ENCODE data around the gene RAB15. TPM values are rescaled to one million over a fixed set of nuclear protein-coding genes. Genes with fewer than 3 reads are reported as not detected.

RAB15 gene
- total RNA-seq, 1 experiment from 2014 or later, result 3.3 TPM

DNA sequence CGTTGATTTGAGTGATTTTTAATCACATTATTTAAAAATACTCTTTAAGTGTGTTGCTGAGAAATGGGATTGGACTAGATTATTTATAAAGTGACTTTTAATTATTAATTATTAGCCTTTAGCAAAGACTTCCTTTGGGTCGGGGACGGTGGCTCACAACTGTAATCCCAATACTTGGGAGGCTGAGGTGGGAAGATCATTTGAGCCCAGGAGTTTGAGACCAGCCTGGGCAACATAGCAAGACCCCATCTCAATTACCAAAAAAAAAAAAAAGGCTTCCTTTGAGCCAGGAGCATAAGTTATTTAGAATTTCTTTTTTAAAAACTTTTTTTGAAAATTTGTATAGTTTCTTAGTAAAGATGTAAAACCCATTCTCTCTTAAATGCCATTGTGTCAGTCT is 49.1 kb downstream of the RAB15 start:
- BruUV-seq (replicated peaks), result no TSS peak
- POLR2A ChIA-PET, result interaction anchor here (1.4 kb wide), 1 partner anchor 8 kb away, joined by 5 read pairs; the partner anchor contains the start of gene CHURC1
- intact Hi-C loops (cut with micrococcal nuclease), result no loop called here

More for the DNA sequence above, 49.1 kb downstream of the RAB15 start:
- Histone ChIP-seq H3K9me3 (ENCODE audit: control insufficient read depth in 1 of 2, insufficient read depth in 1 of 2, low read depth in 1 of 2, low read length in 2 of 2) (no peaks in the 10 kb centered on the region), H3K36me3 (ENCODE audit: control insufficient read depth in 1 of 2, insufficient read depth in 2 of 2, low read length in 2 of 2) (peaks cover 3 to 37% of the 10 kb centered on the region in 2 experiments; a peak in 3 of 4 replicates), H3K27me3 (ENCODE audit: insufficient read depth, low read length) (no peaks in the 10 kb centered on the region), H4K20me1 (ENCODE audit: insufficient read depth) (no peaks in the 10 kb centered on the region), H3K27ac (ENCODE audit: low read depth, low read length) (no peak overlapping the region), H3K9me2 (ENCODE audit: insufficient read depth) (no peaks in the 10 kb centered on the region), H3K79me2 (ENCODE audit: insufficient read depth, low read length) (peaks cover 72% of the 10 kb centered on the region), H2AFZ (ENCODE audit: low read depth, low read length, poor library complexity, severe bottlenecking) (no peak overlapping the region), H3K9ac (ENCODE audit: low read length) (no peak overlapping the region), H3K4me2 (ENCODE audit: low read length) (no peak overlapping the region), H3K4me3 (replicated peaks in 1 of 2; ENCODE audit: low read depth in 1 of 2, low read length in 2 of 2) (no peak overlapping the region), H3K4me1 (ENCODE audit: control insufficient read depth in 1 of 2, insufficient read depth in 2 of 2, low read length in 2 of 2) (no peaks in the 10 kb centered on the region)
- no peak for DNase-seq (ENCODE audit: low read depth, low spot score)
- ChIA-PET CTCF (interaction anchor here (0.6 kb wide), 1 partner anchor 158 kb away, joined by 3 read pairs; no protein-coding TSS in a partner anchor), RAD21 (ENCODE audit: low non-redundant PET in 1 of 2, low total read pairs in 2 of 2, uncharacterized antibody in 2 of 2, unreplicated experiment in 2 of 2) (no interaction called here)
- ATAC-seq, result no peak
- no peak for TF ChIP-seq FOSL1 (IDR thresholded peaks at IDR 0.05; ENCODE audit: low read depth)
- no peak for TF ChIP-seq SIN3A (IDR thresholded peaks at IDR 0.05; ENCODE audit: low read depth)
- no peak for TF ChIP-seq POLR2AphosphoS5 (IDR thresholded peaks at IDR 0.05; ENCODE audit: low read depth, low read length)
- no peak for TF ChIP-seq POLR2A (IDR thresholded peaks at IDR 0.05; ENCODE audit: borderline replicate concordance, extremely low read depth, insufficient read depth, insufficient read length)
- TF ChIP-seq CEBPB (IDR thresholded peaks at IDR 0.05; ENCODE audit: low read depth), result no peak
- TF ChIP-seq, protein P1, sequence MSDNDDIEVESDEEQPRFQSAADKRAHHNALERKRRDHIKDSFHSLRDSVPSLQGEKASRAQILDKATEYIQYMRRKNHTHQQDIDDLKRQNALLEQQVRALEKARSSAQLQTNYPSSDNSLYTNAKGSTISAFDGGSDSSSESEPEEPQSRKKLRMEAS (IDR thresholded peaks at IDR 0.05), result no peak
- TF ChIP-seq ZNF274 (IDR thresholded peaks at IDR 0.05; ENCODE audit: low read depth, low read length), result no peak
- TF ChIP-seq YY1 (IDR thresholded peaks at IDR 0.05; ENCODE audit: extremely low read depth, insufficient replicate concordance, low read depth, low read length), result no peak
- no peak for TF ChIP-seq CBX3 (IDR thresholded peaks at IDR 0.05; ENCODE audit: low read depth)
- no peak for TF ChIP-seq SP1 (IDR thresholded peaks at IDR 0.05; ENCODE audit: low read depth)
- no peak for TF ChIP-seq ATF3 (IDR thresholded peaks at IDR 0.05)
- TF ChIP-seq EZH2 (IDR thresholded peaks at IDR 0.05), result no peak
- TF ChIP-seq SRF (IDR thresholded peaks at IDR 0.05; ENCODE audit: low read depth), result no peak
- no peak for TF ChIP-seq RAD21 (IDR thresholded peaks at IDR 0.05; ENCODE audit: low read depth)
- no peak for TF ChIP-seq TCF7L2 (IDR thresholded peaks at IDR 0.05; ENCODE audit: borderline replicate concordance, extremely low read depth, insufficient read depth, insufficient read length)
- no peak for TF ChIP-seq CTCF (IDR thresholded peaks at IDR 0.05 in 2 of 3, conservative IDR thresholded peaks at IDR 0.05 in 1 of 3; ENCODE audit: borderline replicate concordance in 1 of 3, insufficient read depth in 1 of 3, low read depth in 2 of 3, low read length in 2 of 3)
